Vagina (tissue), 2 donors: ENCODE measurements around the gene PPP1R3E.
"Not testable (repeated sequence)": the region's sequence is repeated elsewhere in the genome, so short reads cannot be mapped to it uniquely, and the experiment has no call there.

Source experiments
- POLR2A ChIP-seq, 2 donors: fragments of 450-650 bp; IDR thresholded peaks; one replicate each; pipeline ENCODE4 v1.6.1; 2017; ENCODE audit warnings: antibody characterized with exemption in 2 of 2, mild to moderate bottlenecking in 2 of 2, moderate library complexity in 2 of 2
- POLR2AphosphoS5 ChIP-seq, 2 donors: sonication (generic); formaldehyde crosslinking; IDR thresholded peaks; one replicate each; pipeline ENCODE4 v1.9.0; 2017; ENCODE audit warnings: antibody characterized with exemption in 2 of 2, mild to moderate bottlenecking in 2 of 2, low read depth in 1 of 2; ENCODE audit not compliant: insufficient read depth in 1 of 2
- TF ChIP-seq, protein P1 (sequence below), 3 experiments: fragments of 450-650 bp in 2 of 3; fragments of 200-600 bp in 1 of 3; sonication (generic) in 1 of 3; IDR thresholded peaks; one replicate each; pipeline ENCODE4 v1.5.1; 2017 to 2019; ENCODE audit warnings: antibody characterized with exemption in 3 of 3, mild to moderate bottlenecking in 2 of 3, moderate library complexity in 2 of 3

GRCh38 chr14:23277928-23278327 lies 24.7 kb downstream of the PPP1R3E start:
- TF ChIP-seq, protein P1, sequence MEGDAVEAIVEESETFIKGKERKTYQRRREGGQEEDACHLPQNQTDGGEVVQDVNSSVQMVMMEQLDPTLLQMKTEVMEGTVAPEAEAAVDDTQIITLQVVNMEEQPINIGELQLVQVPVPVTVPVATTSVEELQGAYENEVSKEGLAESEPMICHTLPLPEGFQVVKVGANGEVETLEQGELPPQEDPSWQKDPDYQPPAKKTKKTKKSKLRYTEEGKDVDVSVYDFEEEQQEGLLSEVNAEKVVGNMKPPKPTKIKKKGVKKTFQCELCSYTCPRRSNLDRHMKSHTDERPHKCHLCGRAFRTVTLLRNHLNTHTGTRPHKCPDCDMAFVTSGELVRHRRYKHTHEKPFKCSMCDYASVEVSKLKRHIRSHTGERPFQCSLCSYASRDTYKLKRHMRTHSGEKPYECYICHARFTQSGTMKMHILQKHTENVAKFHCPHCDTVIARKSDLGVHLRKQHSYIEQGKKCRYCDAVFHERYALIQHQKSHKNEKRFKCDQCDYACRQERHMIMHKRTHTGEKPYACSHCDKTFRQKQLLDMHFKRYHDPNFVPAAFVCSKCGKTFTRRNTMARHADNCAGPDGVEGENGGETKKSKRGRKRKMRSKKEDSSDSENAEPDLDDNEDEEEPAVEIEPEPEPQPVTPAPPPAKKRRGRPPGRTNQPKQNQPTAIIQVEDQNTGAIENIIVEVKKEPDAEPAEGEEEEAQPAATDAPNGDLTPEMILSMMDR (IDR thresholded peaks at IDR 0.05): not testable (repeated sequence)
- not testable (repeated sequence) for TF ChIP-seq POLR2AphosphoS5 (IDR thresholded peaks at IDR 0.05; ENCODE audit: insufficient read depth in 1 of 2, low read depth in 1 of 2); POLR2A (IDR thresholded peaks at IDR 0.05)
